ENCODE measurements around the gene IL37.

The IL37 gene

GRCh38 chr2:112870841-112871835 lies 39.8 kb upstream of the IL37 start:
- DNase-seq (ENCODE audit: low read depth), result no peak
- no peak for TF ChIP-seq CTCF (conservative IDR thresholded peaks at IDR 0.05; ENCODE audit: control insufficient read depth, insufficient read depth, low read depth, low read length)
- H3K4me3 ChIP-seq (ENCODE audit: control insufficient read depth, low read depth, low read length), result no peak overlapping the region

- no peak for TF ChIP-seq CTCF (conservative IDR thresholded peaks at IDR 0.05; ENCODE audit: control insufficient read depth, insufficient read depth, low read depth, low read length)
- no peak for DNase-seq (ENCODE audit: low read depth)
- no peak overlapping the region for H3K4me3 ChIP-seq (ENCODE audit: control insufficient read depth, low read depth, low read length)
These were observed 34.6 kb upstream of the IL37 start for GRCh38 chr2:112876257-112876970.

GRCh38 chr2:112876971-112877361 lies 34.0 kb upstream of the IL37 start:
- TF ChIP-seq CTCF (conservative IDR thresholded peaks at IDR 0.05; ENCODE audit: control insufficient read depth, insufficient read depth, low read depth, low read length), result no peak
- no peak overlapping the region for H3K4me3 ChIP-seq (ENCODE audit: control insufficient read depth, low read depth, low read length)
- DNase-seq (ENCODE audit: low read depth), result peak; percentile 41

- TF ChIP-seq CTCF (conservative IDR thresholded peaks at IDR 0.05; ENCODE audit: control insufficient read depth, insufficient read depth, low read depth, low read length), result no peak
- H3K4me3 ChIP-seq (ENCODE audit: control insufficient read depth, low read depth, low read length), result no peak overlapping the region
- DNase-seq (ENCODE audit: low read depth), result peak; percentile 12
These were observed 33.5 kb upstream of the IL37 start for GRCh38 chr2:112877423-112877822.

GRCh38 chr2:112879491-112880041 lies 31.4 kb upstream of the IL37 start:
- H3K4me3 ChIP-seq (ENCODE audit: control insufficient read depth, low read depth, low read length), result no peak overlapping the region
- no peak for TF ChIP-seq CTCF (conservative IDR thresholded peaks at IDR 0.05; ENCODE audit: control insufficient read depth, insufficient read depth, low read depth, low read length)
- DNase-seq (ENCODE audit: low read depth), result no peak

- peak; percentile 73 for DNase-seq (ENCODE audit: low read depth)
- TF ChIP-seq CTCF (conservative IDR thresholded peaks at IDR 0.05; ENCODE audit: control insufficient read depth, insufficient read depth, low read depth, low read length), result no peak
These were observed 30.9 kb upstream of the IL37 start for GRCh38 chr2:112880091-112880531.

More at GRCh38 chr2:112880091-112880531, 30.9 kb upstream of the IL37 start:
- no peak overlapping the region for H3K4me3 ChIP-seq (ENCODE audit: control insufficient read depth, low read depth, low read length)
